ENCODE data around the gene KIF16B. TPM values are rescaled to one million over a fixed set of nuclear protein-coding genes. Genes with fewer than 3 reads are reported as not detected.

Gene KIF16B
- total RNA-seq, 1 experiment from 2014 or later = 12.7 TPM

DNA sequence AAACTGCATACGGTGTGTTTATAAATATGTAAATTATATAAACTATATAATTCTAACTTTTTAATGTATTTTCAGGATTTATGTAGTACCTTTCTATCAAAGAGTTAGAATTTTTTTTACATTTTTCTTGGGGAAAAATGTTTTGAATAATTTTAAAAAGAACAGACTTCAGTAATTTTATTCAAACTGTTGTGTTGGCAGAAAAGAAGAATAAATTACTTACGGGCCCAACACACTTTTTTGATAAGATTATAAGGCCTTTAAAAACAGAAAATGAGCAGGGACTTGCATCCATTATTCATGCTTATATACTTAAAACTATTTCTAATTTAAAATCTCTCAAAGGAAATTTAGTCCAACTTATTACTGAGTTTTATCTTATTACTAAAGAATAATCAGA is 58.2 kb downstream of the KIF16B start:
- POLR2A ChIA-PET (ENCODE audit: unreplicated experiment) = no interaction called here
- ATAC-seq = no peak
- Histone ChIP-seq H3K27ac (ENCODE audit: low read length) (no peak overlapping the region), H3K9ac (ENCODE audit: low read length) (no peak overlapping the region), H3K27me3 (ENCODE audit: low read length) (no peaks in the 10 kb centered on the region), H4K20me1 (ENCODE audit: low read length) (no peaks in the 10 kb centered on the region), H3K36me3 (ENCODE audit: low read depth, low read length) (no peaks in the 10 kb centered on the region; the same call in 1 of the 2 replicates), H3K4me2 (ENCODE audit: low read length) (no peak overlapping the region), H3F3A (ENCODE audit: low read length, unreplicated experiment) (no peaks in the 10 kb centered on the region), H3K4me3 (ENCODE audit: low read length) (no peak overlapping the region), H3K4me1 (ENCODE audit: insufficient read depth, low read length) (no peaks in the 10 kb centered on the region; the same call in 1 of the 2 replicates), H3K79me2 (ENCODE audit: low read length) (no peaks in the 10 kb centered on the region), H2AFZ (ENCODE audit: low read length) (no peak overlapping the region), H3K9me3 (ENCODE audit: low read length) (no peaks in the 10 kb centered on the region), H3K9me2 (replicated peaks; ENCODE audit: low read length) (no peaks in the 10 kb centered on the region)
- DNase-seq = no peak
- no peak for TF ChIP-seq EZH2phosphoT487 (IDR thresholded peaks at IDR 0.05; ENCODE audit: borderline replicate concordance, low read length)
- no peak for TF ChIP-seq CTCF (conservative IDR thresholded peaks at IDR 0.05; ENCODE audit: low read depth, low read length)
- no peak for TF ChIP-seq EZH2 (IDR thresholded peaks at IDR 0.05; ENCODE audit: low read length, unreplicated experiment)
- BruUV-seq (replicated peaks) = no TSS peak
- CTCF ChIA-PET = no interaction called here
- intact Hi-C loops (cut with micrococcal nuclease) = no loop called here

DNA sequence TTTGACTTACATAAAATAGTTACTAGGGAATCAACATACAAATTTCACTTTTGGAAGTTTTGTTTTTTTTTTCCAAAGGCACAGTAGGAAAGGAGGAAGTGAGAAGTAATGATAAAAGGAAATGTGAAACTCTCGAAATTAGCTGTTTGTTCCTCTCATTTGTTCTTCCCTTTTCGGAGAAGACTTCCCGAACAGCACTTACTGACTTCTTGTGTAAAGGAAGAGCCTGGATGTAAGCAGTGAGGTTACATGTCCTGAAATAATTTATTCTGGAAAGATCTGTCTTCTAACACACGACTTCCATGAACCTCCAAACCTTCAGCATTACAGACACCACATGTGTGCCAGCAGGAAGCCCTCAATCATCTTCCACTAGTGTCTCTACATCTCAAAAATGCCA is 59.1 kb downstream of the KIF16B start:
- Histone ChIP-seq H3K27me3 (ENCODE audit: low read length) (no peaks in the 10 kb centered on the region), H3K9ac (ENCODE audit: low read length) (no peak overlapping the region), H3K79me2 (ENCODE audit: low read length) (no peaks in the 10 kb centered on the region), H3K4me1 (ENCODE audit: insufficient read depth, low read length) (no peaks in the 10 kb centered on the region; the same call in 1 of the 2 replicates), H3K9me3 (ENCODE audit: low read length) (no peaks in the 10 kb centered on the region), H3K4me3 (ENCODE audit: low read length) (no peak overlapping the region), H3K36me3 (ENCODE audit: low read depth, low read length) (peaks cover 3% of the 10 kb centered on the region; the same call in 1 of the 2 replicates), H3K4me2 (ENCODE audit: low read length) (no peak overlapping the region), H3K9me2 (replicated peaks; ENCODE audit: low read length) (no peaks in the 10 kb centered on the region), H3K27ac (ENCODE audit: low read length) (no peak overlapping the region), H2AFZ (ENCODE audit: low read length) (no peak overlapping the region), H3F3A (ENCODE audit: low read length, unreplicated experiment) (no peaks in the 10 kb centered on the region), H4K20me1 (ENCODE audit: low read length) (no peaks in the 10 kb centered on the region)
- no peak for ATAC-seq
- CTCF ChIA-PET = interaction anchor here (0.6 kb wide), 1 partner anchor 452 kb away, joined by 7 read pairs; no protein-coding TSS in a partner anchor
- BruUV-seq (replicated peaks) = no TSS peak
- DNase-seq = no peak
- intact Hi-C loops (cut with micrococcal nuclease) = no loop called here
- POLR2A ChIA-PET (ENCODE audit: unreplicated experiment) = no interaction called here
- no peak for TF ChIP-seq EZH2 (IDR thresholded peaks at IDR 0.05; ENCODE audit: low read length, unreplicated experiment)
- TF ChIP-seq EZH2phosphoT487 (IDR thresholded peaks at IDR 0.05; ENCODE audit: borderline replicate concordance, low read length) = no peak
- no peak for TF ChIP-seq CTCF (conservative IDR thresholded peaks at IDR 0.05; ENCODE audit: low read depth, low read length)

- Histone ChIP-seq H3K4me3 (ENCODE audit: low read length) (no peak overlapping the region), H3K79me2 (ENCODE audit: low read length) (no peaks in the 10 kb centered on the region), H4K20me1 (ENCODE audit: low read length) (no peaks in the 10 kb centered on the region), H3K9me3 (ENCODE audit: low read length) (no peaks in the 10 kb centered on the region), H3K27ac (ENCODE audit: low read length) (no peak overlapping the region), H2AFZ (ENCODE audit: low read length) (no peak overlapping the region), H3F3A (ENCODE audit: low read length, unreplicated experiment) (no peaks in the 10 kb centered on the region), H3K4me2 (ENCODE audit: low read length) (no peak overlapping the region), H3K9me2 (replicated peaks; ENCODE audit: low read length) (no peaks in the 10 kb centered on the region), H3K4me1 (ENCODE audit: insufficient read depth, low read length) (no peaks in the 10 kb centered on the region), H3K9ac (ENCODE audit: low read length) (no peak overlapping the region), H3K27me3 (ENCODE audit: low read length) (no peaks in the 10 kb centered on the region), H3K36me3 (ENCODE audit: low read depth, low read length) (peaks cover 13% of the 10 kb centered on the region)
- TF ChIP-seq EZH2phosphoT487 (IDR thresholded peaks at IDR 0.05; ENCODE audit: borderline replicate concordance, low read length) (no peak), EZH2 (IDR thresholded peaks at IDR 0.05; ENCODE audit: low read length, unreplicated experiment) (no peak)
- no TSS peak for BruUV-seq (replicated peaks)
- ChIA-PET POLR2A (ENCODE audit: unreplicated experiment) (no interaction called here), CTCF (no interaction called here)
- no peak for ATAC-seq
- DNase-seq = no peak
- intact Hi-C loops (cut with micrococcal nuclease) = no loop called here
These were observed 67.4 kb downstream of the KIF16B start for GRCh38 chr20:16505894-16506293.

All from PC-3 (cell line).